GM12874 (cell line): ENCODE measurements around the gene FAN1.

ENCODE experiments used
- TF ChIP-seq, protein P1 (sequence below): IDR thresholded peaks from 2 replicates; pipeline ENCODE4 v1.5.1; 2011; ENCODE audit warnings: low read depth, mild to moderate bottlenecking, control low read depth, low read length, moderate library complexity; ENCODE audit not compliant: insufficient read depth

The FAN1 gene

DNA sequence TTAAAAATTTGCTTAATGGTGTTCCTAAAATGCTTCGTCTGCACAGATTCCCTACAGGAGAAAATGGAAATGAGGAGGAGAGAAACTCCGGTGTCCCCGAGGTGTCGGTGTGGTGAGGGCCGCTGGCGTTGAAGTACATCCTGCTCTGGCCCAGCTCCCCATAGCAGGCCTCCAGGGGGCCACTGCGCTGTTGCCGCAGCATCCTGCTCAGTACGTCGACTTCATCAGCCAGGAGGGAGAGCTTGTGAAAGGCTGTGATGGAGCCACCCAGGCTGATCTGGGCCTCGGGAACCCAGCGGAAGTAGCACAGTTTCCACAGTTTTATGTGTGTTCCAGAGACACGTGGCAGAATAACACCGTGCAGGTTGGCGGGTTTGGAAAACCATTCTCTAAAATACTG, 37.8 kb downstream of the FAN1 start:
- TF ChIP-seq, protein P1, sequence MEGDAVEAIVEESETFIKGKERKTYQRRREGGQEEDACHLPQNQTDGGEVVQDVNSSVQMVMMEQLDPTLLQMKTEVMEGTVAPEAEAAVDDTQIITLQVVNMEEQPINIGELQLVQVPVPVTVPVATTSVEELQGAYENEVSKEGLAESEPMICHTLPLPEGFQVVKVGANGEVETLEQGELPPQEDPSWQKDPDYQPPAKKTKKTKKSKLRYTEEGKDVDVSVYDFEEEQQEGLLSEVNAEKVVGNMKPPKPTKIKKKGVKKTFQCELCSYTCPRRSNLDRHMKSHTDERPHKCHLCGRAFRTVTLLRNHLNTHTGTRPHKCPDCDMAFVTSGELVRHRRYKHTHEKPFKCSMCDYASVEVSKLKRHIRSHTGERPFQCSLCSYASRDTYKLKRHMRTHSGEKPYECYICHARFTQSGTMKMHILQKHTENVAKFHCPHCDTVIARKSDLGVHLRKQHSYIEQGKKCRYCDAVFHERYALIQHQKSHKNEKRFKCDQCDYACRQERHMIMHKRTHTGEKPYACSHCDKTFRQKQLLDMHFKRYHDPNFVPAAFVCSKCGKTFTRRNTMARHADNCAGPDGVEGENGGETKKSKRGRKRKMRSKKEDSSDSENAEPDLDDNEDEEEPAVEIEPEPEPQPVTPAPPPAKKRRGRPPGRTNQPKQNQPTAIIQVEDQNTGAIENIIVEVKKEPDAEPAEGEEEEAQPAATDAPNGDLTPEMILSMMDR = no peak

DNA sequence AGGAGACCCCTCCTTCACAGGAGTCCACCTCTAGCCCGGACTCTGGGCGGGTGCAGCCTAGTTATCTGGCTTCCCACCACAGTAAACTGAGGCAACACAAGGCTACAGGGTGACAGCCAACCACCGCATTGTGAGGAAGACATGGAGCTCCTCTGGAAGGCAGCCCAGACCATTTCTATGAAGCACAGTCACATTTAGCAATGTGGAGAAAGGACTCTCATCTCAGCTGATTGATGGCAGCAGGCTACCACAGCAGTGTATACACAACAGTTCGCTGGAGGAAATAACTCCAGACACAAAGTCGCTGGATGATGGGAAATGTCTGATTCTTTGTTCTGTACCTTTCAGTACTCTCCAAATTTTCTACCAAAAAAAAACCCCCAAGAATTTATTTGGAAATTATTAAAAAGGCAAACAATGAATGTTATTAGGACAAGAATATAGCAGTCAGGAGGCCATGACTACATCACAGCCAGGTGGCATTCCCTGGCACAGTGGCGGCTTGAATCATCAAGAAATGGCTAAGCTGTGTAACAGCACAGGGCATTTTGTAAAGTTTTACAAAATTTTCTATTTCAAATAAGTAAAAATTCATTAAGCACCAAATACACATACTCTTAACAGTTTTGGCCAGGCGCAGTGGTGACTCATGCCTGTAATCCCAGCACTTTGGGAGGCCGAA, 40.1 kb downstream of the FAN1 start:
- TF ChIP-seq, protein P1 = no peak

GRCh38 chr15:30953183-30953582, 49.5 kb downstream of the FAN1 start:
- TF ChIP-seq, protein P1 = no peak

- TF ChIP-seq, protein P1 = no peak
These were observed 50.1 kb downstream of the FAN1 start for GRCh38 chr15:30953731-30954378.

DNA sequence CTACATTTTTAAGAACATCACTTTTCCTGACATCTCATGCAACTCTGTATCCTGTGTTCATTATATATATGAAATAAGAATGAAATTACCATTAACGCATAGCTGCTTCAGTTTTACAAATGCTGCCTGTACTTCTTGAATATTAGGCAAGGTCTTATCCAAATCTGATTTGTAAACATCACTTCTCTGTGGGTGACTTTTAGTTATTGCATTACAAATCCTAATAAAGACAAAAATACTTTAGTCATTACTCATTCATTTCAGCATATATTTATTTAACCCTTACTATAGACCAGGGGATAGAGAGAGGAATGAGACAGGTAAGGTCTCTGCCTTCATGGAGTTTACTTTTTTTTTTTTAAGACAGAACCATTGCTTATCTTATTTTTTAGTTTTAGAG, 51.0 kb downstream of the FAN1 start:
- TF ChIP-seq, protein P1 = no peak

DNA sequence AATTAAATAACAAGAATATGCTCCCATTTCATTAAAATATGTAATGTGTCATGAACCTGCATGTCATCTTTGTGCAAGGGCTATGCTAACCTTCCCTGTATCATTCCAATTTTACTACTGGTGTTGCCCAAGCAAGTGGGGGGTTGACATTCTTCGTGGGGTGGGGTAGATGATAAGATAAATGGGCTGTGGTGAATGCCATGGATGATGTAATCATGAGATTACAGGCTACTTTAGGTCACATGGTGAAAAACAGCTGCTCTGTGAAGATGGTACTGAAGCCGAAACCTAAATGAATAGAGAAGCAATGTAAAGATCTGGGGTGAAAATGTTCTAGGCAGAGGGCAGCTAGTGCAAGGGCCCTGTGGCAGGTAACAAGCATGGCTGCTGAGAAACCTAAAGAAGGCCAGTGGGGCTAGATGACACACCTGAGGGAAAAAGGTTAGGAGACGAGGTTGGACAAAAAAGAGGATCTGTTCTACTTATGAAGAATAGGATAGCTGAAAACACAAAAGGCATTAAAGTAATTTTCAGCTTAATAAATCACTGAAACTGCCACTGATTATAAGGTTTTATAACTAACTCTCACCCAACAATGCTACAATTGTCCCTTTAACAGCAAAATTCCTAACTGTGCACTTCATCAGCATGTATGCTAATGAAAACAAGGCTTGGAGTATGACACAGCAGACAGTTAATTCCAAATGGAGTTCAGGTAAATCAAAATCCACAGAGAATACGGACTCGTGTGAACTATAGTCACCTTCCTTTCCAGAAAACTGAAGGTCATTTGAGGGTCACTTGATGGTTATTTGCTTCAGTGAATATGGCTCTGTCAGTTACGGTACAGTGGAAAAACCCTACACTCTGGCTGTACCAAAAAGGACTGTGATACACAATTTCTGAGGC, 52.8 kb downstream of the FAN1 start:
- TF ChIP-seq, protein P1 = no peak

DNA sequence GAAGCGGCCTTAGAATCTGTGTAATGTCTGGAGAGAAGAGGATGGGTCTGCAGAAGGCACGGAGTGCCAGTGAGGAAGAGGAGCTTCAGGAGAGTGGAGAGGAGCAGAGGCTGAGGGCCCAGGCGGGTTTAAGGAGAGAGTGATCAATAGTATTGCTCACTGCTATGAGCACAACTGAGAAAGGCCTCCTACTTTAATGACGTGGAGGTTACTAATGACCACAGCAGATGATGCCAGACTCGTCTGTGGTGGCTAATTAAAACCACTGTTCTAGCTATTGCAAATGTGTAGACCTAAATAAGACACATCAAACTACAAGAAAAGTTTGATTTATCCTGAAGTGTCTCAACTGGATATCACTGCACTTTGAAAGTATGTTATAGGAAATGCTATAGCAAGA, 54.5 kb downstream of the FAN1 start:
- TF ChIP-seq, protein P1 = no peak
